Measurements from ENCODE around the gene CREB5. TPM values are rescaled to one million over a fixed set of nuclear protein-coding genes. Genes with fewer than 3 reads are reported as not detected.

Gene CREB5
- total and polyA plus RNA-seq, 2 experiments from 2014 or later: 2.4 to 4.4 TPM

GRCh38 chr7:28815928-28816373 lies 403.6 kb downstream of the CREB5 start:
- Histone ChIP-seq H3K79me2 (replicated peaks; ENCODE audit: insufficient read depth) (no peaks in the 10 kb centered on the region), H3K4me1 (ENCODE audit: insufficient read depth) (0 out of 2 replicates have a peak, but pooled peaks cover 4% of the 10 kb centered on the region), H4K20me1 (replicated peaks; ENCODE audit: insufficient read depth) (no peaks in the 10 kb centered on the region), H3K27ac (ENCODE audit: low read depth) (no peak overlapping the region), H3K4me2 (no peak overlapping the region), H3F3A (replicated peaks; ENCODE audit: low read depth) (no peaks in the 10 kb centered on the region), H3K27me3 (ENCODE audit: insufficient read depth) (no peaks in the 10 kb centered on the region), H3K36me3 (ENCODE audit: insufficient read depth) (no peaks in the 10 kb centered on the region), H3K9me2 (ENCODE audit: insufficient read depth) (no peaks in the 10 kb centered on the region), H3K4me3 (no peak overlapping the region), H2AFZ (no peak overlapping the region)
- peaks cover 2% of the 10 kb centered on the region for H3K27me3 Mint-ChIP-seq (ENCODE audit: insufficient read depth, low read depth, poor library complexity)
- H3K4me1 Mint-ChIP-seq: peaks cover 11% of the 10 kb centered on the region; the same call in 2 of the 3 replicates
- ATAC-seq: no peak
- H3K36me3 Mint-ChIP-seq (ENCODE audit: low read depth): no peaks in the 10 kb centered on the region
- TF ChIP-seq ZNF331 (CRISPR knock-in tag; IDR thresholded peaks at IDR 0.05; ENCODE audit: low read depth) (no peak), ETS1 (IDR thresholded peaks at IDR 0.05) (no peak), CREB1 (CRISPR knock-in tag; IDR thresholded peaks at IDR 0.05; ENCODE audit: low read depth) (no peak), EZH2 (IDR thresholded peaks at IDR 0.05; ENCODE audit: low read depth, unreplicated experiment) (no peak), JUNB (IDR thresholded peaks at IDR 0.05; ENCODE audit: unreplicated experiment) (no peak), POLR2AphosphoS5 (IDR thresholded peaks at IDR 0.05; ENCODE audit: low read depth) (no peak), ZNF114 (CRISPR knock-in tag; IDR thresholded peaks at IDR 0.05) (no peak), NANOG (IDR thresholded peaks at IDR 0.05; ENCODE audit: borderline replicate concordance) (no peak), STAT1 (IDR thresholded peaks at IDR 0.05; ENCODE audit: unreplicated experiment) (no peak), EZH2phosphoT487 (IDR thresholded peaks at IDR 0.05; ENCODE audit: unreplicated experiment) (no peak)
- TF ChIP-seq, protein P1, sequence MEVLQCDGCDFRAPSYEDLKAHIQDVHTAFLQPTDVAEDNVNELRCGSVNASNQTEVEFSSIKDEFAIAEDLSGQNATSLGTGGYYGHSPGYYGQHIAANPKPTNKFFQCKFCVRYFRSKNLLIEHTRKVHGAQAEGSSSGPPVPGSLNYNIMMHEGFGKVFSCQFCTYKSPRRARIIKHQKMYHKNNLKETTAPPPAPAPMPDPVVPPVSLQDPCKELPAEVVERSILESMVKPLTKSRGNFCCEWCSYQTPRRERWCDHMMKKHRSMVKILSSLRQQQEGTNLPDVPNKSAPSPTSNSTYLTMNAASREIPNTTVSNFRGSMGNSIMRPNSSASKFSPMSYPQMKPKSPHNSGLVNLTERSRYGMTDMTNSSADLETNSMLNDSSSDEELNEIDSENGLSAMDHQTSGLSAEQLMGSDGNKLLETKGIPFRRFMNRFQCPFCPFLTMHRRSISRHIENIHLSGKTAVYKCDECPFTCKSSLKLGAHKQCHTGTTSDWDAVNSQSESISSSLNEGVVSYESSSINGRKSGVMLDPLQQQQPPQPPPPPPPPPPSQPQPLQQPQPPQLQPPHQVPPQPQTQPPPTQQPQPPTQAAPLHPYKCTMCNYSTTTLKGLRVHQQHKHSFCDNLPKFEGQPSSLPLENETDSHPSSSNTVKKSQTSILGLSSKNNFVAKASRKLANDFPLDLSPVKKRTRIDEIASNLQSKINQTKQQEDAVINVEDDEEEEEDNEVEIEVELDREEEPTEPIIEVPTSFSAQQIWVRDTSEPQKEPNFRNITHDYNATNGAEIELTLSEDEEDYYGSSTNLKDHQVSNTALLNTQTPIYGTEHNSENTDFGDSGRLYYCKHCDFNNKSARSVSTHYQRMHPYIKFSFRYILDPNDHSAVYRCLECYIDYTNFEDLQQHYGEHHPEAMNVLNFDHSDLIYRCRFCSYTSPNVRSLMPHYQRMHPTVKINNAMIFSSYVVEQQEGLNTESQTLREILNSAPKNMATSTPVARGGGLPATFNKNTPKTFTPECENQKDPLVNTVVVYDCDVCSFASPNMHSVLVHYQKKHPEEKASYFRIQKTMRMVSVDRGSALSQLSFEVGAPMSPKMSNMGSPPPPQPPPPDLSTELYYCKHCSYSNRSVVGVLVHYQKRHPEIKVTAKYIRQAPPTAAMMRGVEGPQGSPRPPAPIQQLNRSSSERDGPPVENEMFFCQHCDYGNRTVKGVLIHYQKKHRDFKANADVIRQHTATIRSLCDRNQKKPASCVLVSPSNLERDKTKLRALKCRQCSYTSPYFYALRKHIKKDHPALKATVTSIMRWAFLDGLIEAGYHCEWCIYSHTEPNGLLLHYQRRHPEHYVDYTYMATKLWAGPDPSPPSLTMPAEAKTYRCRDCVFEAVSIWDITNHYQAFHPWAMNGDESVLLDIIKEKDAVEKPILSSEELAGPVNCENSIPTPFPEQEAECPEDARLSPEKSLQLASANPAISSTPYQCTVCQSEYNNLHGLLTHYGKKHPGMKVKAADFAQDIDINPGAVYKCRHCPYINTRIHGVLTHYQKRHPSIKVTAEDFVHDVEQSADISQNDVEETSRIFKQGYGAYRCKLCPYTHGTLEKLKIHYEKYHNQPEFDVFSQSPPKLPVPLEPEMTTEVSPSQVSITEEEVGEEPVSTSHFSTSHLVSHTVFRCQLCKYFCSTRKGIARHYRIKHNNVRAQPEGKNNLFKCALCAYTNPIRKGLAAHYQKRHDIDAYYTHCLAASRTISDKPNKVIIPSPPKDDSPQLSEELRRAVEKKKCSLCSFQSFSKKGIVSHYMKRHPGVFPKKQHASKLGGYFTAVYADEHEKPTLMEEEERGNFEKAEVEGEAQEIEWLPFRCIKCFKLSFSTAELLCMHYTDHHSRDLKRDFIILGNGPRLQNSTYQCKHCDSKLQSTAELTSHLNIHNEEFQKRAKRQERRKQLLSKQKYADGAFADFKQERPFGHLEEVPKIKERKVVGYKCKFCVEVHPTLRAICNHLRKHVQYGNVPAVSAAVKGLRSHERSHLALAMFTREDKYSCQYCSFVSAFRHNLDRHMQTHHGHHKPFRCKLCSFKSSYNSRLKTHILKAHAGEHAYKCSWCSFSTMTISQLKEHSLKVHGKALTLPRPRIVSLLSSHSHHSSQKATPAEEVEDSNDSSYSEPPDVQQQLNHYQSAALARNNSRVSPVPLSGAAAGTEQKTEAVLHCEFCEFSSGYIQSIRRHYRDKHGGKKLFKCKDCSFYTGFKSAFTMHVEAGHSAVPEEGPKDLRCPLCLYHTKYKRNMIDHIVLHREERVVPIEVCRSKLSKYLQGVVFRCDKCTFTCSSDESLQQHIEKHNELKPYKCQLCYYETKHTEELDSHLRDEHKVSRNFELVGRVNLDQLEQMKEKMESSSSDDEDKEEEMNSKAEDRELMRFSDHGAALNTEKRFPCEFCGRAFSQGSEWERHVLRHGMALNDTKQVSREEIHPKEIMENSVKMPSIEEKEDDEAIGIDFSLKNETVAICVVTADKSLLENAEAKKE (CRISPR knock-in tag; IDR thresholded peaks at IDR 0.05): no peak
- TF ChIP-seq, protein P2, sequence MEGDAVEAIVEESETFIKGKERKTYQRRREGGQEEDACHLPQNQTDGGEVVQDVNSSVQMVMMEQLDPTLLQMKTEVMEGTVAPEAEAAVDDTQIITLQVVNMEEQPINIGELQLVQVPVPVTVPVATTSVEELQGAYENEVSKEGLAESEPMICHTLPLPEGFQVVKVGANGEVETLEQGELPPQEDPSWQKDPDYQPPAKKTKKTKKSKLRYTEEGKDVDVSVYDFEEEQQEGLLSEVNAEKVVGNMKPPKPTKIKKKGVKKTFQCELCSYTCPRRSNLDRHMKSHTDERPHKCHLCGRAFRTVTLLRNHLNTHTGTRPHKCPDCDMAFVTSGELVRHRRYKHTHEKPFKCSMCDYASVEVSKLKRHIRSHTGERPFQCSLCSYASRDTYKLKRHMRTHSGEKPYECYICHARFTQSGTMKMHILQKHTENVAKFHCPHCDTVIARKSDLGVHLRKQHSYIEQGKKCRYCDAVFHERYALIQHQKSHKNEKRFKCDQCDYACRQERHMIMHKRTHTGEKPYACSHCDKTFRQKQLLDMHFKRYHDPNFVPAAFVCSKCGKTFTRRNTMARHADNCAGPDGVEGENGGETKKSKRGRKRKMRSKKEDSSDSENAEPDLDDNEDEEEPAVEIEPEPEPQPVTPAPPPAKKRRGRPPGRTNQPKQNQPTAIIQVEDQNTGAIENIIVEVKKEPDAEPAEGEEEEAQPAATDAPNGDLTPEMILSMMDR (conservative IDR thresholded peaks at IDR 0.05; ENCODE audit: low read depth in 2 of 2): no peak
- TF ChIP-seq, protein P3, sequence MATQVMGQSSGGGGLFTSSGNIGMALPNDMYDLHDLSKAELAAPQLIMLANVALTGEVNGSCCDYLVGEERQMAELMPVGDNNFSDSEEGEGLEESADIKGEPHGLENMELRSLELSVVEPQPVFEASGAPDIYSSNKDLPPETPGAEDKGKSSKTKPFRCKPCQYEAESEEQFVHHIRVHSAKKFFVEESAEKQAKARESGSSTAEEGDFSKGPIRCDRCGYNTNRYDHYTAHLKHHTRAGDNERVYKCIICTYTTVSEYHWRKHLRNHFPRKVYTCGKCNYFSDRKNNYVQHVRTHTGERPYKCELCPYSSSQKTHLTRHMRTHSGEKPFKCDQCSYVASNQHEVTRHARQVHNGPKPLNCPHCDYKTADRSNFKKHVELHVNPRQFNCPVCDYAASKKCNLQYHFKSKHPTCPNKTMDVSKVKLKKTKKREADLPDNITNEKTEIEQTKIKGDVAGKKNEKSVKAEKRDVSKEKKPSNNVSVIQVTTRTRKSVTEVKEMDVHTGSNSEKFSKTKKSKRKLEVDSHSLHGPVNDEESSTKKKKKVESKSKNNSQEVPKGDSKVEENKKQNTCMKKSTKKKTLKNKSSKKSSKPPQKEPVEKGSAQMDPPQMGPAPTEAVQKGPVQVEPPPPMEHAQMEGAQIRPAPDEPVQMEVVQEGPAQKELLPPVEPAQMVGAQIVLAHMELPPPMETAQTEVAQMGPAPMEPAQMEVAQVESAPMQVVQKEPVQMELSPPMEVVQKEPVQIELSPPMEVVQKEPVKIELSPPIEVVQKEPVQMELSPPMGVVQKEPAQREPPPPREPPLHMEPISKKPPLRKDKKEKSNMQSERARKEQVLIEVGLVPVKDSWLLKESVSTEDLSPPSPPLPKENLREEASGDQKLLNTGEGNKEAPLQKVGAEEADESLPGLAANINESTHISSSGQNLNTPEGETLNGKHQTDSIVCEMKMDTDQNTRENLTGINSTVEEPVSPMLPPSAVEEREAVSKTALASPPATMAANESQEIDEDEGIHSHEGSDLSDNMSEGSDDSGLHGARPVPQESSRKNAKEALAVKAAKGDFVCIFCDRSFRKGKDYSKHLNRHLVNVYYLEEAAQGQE (IDR thresholded peaks at IDR 0.05; ENCODE audit: unreplicated experiment): no peak
- no peaks in the 10 kb centered on the region for H3K9me3 Mint-ChIP-seq
- no peak for DNase-seq (ENCODE audit: low spot score)
- no peak overlapping the region for H3K27ac Mint-ChIP-seq
- no peak overlapping the region for H3K4me3 Mint-ChIP-seq
